AG08396 (cell line): ENCODE results near the gene PRDM16.

Experiments used
- DNase-seq: peaks from one replicate; pipeline ENCODE4 v3.0.0; 2012; ENCODE audit warnings: low spot score, mixed read lengths

PRDM16 gene

GRCh38 chr1:3141129-3141528 lies 72.1 kb downstream of the PRDM16 start:
- no peak for DNase-seq

GRCh38 chr1:3141836-3142235 lies 72.8 kb downstream of the PRDM16 start:
- no peak for DNase-seq

GRCh38 chr1:3142236-3142635 lies 73.2 kb downstream of the PRDM16 start:
- DNase-seq = no peak

GRCh38 chr1:3142751-3143150 lies 73.7 kb downstream of the PRDM16 start:
- DNase-seq = no peak

- DNase-seq = peak; percentile 46
Observed at GRCh38 chr1:3145532-3146325, 76.7 kb downstream of the PRDM16 start.

- DNase-seq = no peak
Observed at GRCh38 chr1:3146458-3146857, 77.5 kb downstream of the PRDM16 start.

- no peak for DNase-seq
Observed at GRCh38 chr1:3146907-3147306, 77.9 kb downstream of the PRDM16 start.

GRCh38 chr1:3148171-3148570 lies 79.2 kb downstream of the PRDM16 start:
- DNase-seq = no peak

- DNase-seq = no peak
Observed at GRCh38 chr1:3149277-3149676, 80.3 kb downstream of the PRDM16 start.

GRCh38 chr1:3151456-3151855 lies 82.5 kb downstream of the PRDM16 start:
- no peak for DNase-seq

- DNase-seq = no peak
Observed at GRCh38 chr1:3152143-3152542, 83.1 kb downstream of the PRDM16 start.

GRCh38 chr1:3153197-3153596 lies 84.2 kb downstream of the PRDM16 start:
- no peak for DNase-seq

GRCh38 chr1:3153902-3154795 lies 85.1 kb downstream of the PRDM16 start:
- no peak for DNase-seq

- DNase-seq = no peak
Observed at GRCh38 chr1:3155056-3155925, 86.3 kb downstream of the PRDM16 start.

GRCh38 chr1:3155926-3156220 lies 86.9 kb downstream of the PRDM16 start:
- no peak for DNase-seq

- DNase-seq = no peak
Observed at GRCh38 chr1:3156936-3157335, 87.9 kb downstream of the PRDM16 start.

GRCh38 chr1:3158347-3158746 lies 89.3 kb downstream of the PRDM16 start:
- no peak for DNase-seq

GRCh38 chr1:3159121-3159520 lies 90.1 kb downstream of the PRDM16 start:
- DNase-seq = no peak

- DNase-seq = no peak
Observed at GRCh38 chr1:3159996-3160395, 91.0 kb downstream of the PRDM16 start.

- no peak for DNase-seq
Observed at GRCh38 chr1:3160647-3161145, 91.7 kb downstream of the PRDM16 start.

GRCh38 chr1:3161176-3161840 lies 92.3 kb downstream of the PRDM16 start:
- no peak for DNase-seq
